HUDEP-2 (cell line): ENCODE measurements around the gene NEO1.
A peak's percentile ranks its signal among the peaks of the same experiment; 100 is the strongest.

Experiments
- DNase-seq, 76 experiments: peaks; one replicate each; lab custom pipeline; 2025; ENCODE audit not compliant: unreplicated experiment in 76 of 76; lab: John Stamatoyannopoulos, UW

Gene NEO1

GRCh38 chr15:73051807-73052652 lies at the start of gene NEO1:
Gene NEO1, plus strand, starts transcription at chr15:73052463. Its CDS starts 213 bp downstream, at chr15:73052676.
- DNase-seq, result peak in 24 of 76 experiments; percentile 6 to 80 (median 44)

GRCh38 chr15:73004462-73004861 lies 47.8 kb upstream of the NEO1 start:
- no peak for DNase-seq

GRCh38 chr15:73005032-73005431 lies 47.2 kb upstream of the NEO1 start:
- DNase-seq, result no peak

- no peak for DNase-seq
These were observed 46.8 kb upstream of the NEO1 start for GRCh38 chr15:73005446-73005845.

DNA sequence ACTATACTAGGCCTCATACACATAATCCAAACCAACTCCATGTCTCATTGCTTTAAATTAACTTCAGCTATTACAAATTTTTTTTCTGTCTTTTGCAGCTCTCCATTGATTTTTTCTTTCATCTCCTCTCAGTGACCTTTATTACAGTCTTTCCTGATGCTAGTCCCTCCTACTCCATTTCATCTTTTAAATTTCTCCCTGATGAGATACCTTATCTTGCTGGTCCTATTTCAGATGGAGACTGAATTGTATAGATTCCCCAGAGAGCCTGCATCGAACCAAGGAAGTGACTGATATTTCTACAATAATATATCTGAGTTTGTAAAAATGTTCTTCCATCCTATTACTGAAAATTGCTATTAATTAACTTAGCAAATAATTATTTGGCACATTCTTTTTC lies 45.7 kb upstream of the NEO1 start:
- no peak for DNase-seq

DNA sequence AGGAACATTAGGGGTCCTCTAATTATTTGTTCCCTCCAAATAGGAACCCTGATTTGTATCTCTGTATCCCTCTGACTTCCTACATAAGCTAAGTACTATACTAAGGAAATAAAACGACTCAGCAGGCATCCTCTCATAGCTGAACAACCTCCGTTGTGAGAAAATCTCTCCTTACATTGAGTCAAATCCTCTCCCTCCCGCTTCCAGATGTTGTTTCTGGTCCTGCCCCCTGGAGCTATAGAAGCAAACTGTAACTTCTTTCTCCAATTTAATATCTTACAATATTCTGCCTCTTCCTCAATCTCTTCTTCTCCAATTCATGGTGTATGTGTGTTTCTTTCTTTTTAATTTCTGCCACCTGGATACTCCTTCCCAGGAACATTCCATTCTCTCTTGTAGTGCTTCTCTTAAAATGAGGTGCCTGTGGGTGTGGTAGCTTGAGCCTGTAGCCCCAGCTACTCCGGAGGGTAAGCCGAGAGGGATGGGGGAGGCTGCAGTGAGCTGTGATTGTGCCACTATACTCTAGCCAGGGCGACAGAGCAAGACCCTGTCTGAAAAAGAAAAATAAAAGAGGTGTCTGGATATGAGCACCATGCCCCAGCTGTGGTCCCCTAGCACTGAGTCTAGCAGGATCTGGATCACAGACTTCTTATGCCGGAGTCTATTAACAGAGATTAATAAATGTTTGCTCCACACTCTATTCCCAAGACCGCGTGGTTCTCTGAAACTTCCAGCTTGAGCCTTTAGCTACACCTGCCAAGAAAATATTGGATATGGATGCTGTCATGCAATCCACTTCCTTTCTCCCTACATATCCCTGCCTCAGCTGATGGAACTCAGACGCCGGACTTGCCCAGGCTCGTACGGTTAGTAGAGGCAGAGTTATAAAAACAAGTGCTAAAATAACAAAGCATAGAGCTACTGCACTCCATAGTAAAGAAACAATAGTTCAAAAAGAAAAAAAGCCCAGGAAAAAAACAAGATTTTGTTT lies 42.9 kb upstream of the NEO1 start:
- DNase-seq, result no peak

DNA sequence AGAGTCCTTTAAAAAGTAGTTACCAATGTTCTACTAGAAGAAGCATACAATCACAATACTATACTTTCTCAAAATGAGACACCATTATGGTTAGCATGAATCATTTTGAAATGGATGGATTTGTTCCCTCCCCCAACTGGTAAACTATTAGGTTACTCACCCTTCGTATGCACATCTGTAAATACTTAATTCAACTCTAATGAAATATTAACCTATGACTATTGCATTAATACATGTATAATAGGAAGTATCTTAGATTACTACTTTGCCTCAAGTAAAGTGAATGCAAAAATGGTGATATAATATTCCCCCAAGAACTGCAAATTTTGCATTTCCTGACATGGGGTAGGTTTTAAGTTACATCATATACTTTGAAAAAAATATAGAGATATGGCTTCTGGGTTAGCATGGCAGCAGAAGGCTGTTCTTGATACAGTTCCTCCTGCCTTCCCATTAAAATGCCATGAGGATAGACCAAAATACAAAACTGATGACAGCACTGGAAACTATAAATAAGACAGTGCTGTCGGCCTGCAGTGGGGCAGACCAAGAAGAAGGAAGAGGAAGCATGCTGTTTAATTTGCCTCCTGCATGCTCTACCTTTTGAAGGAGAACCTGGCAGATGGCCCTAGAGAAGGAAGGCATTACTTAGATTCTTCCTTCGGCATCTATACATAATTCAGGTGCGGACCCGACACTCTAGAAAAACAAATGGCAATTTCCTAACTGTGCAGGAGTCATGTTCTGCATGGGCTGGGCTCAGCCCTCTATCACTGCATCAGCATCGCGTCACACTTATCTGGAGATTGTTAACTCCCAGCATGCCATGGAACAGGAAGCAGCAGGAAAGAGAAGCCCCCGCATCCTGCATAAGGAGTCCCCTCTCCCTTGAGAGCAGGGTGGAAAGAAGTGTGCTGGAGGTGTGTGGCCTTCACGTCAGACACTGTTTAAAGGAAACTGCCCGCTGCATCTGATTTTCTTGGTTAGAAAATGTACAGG lies 41.8 kb upstream of the NEO1 start:
- DNase-seq, result no peak

DNA sequence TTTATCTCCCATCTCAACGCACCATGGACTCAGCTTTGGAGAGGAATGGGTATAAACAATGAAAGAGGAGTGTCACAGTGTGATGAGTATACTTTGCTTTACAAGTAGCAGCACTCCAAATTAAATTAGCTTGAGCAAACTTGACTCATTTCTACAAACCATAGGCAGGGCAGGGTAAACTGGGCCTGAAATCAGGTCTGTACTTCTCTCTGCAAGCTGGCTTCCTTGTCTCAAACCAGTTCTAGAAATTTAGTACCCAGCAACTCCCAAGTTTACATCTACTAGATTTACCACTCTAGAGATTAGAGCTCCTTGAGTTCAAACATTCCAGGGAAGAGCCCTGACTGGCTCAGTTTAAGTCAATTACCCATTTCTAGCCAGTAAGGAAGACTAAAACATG lies 37.4 kb upstream of the NEO1 start:
- no peak for DNase-seq

DNA sequence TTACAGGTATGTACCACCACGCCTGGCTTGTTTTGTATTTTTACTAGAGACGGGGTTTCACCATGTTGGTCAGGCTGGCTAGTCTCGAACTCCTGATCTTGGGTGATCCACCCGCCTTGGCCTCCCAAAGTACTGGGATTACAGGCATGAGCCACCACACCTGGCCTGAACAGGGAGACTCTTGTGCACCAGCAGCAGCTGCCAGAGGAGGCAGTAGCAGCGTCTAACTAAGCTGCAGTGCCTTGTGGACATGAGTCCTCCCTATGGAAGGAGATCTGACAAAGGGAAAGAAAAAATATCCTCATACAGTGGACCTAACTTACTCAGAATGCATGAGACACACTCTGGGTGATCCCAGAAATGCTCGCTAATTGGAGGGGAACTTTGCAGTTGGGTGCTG lies 36.8 kb upstream of the NEO1 start:
- DNase-seq, result no peak

GRCh38 chr15:73017987-73018386 lies 34.3 kb upstream of the NEO1 start:
- DNase-seq, result no peak

DNA sequence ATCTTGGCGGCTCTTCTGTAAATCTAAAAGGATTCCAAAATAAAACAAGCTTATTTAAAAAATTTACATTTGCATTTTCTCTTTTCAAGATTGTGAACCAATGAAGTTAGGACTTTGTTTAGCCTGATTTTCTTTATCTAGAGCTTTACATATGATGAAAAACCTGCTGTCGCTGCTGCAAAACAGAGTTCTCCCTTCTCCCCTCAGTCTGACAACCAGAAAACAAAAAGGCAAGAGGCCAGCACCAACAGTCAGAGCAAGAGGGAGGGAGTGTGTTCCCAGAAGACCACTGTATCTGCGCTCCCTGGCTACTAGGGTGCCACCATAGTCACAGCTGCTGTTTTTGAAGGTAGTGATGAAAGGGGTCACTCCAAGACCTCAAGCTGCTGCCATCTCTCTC lies 33.1 kb upstream of the NEO1 start:
- no peak for DNase-seq

GRCh38 chr15:73019601-73020146 lies 32.6 kb upstream of the NEO1 start:
- peak in 12 of 76 experiments; percentile 3 to 65 (median 44) for DNase-seq

DNA sequence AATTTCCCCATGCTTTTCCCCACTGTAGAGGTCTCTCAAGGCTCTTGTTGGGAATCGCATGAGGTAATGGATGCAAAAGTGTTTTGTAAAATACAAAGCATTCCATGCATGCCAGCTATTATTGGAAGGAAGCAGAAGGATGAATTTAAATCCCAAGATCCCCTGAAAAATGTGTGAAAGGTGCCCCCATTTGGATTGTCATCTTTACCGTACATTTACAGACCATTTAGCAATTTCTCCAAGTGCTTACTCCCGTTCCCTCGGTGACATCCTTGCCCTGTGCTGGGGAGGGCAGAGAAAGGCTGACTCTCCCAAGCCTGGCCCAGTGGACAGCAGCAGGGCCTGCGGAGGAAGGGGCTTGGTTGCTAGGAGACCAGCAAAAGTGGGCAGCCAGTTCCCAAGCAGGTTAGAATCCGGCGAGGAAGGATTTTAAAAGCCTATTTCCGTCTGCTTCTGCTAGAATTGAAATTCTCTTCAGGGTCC lies 31.1 kb upstream of the NEO1 start:
- DNase-seq, result no peak

DNA sequence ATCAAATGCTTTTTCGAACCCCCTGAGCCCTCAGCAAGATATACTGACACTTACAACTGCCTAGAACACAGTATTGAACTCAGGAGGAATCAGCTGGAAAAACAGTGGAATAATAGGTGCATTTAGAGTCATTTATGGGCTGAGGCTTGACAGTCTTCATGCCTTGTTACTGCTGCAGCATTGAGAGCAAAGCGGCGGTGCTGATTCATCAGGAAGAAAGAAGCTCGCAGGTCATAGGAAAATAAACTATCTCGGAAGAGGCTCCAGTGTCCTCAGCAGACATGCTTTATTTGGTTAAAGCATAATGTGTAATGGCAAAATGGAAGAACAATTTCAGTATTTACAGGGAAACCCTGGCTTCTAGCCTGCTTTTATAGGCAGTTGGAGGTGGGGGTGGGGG lies 30.1 kb upstream of the NEO1 start:
- DNase-seq, result no peak

DNA sequence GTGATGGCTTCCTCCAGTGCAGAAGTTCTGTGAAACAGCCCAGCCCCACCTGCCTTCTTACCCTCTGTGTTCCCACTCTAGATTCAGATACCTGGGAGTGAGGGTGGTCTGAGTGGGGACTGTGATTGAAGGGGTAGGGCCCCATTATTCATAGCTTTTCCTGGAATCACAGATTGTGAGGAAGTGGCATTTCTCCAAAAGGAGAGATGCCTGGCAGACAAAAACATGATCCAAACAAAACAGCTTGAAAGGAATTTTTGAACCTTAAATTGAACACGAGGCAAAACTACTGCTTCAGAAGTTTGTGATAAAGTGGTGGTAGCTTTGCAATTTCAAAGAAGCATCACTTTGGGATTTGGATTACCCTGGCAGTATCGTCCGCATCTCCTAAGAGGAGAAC lies 29.2 kb upstream of the NEO1 start:
- no peak for DNase-seq

- DNase-seq, result no peak
These were observed 28.1 kb upstream of the NEO1 start for GRCh38 chr15:73024168-73024567.

- no peak for DNase-seq
These were observed 25.7 kb upstream of the NEO1 start for GRCh38 chr15:73026511-73027054.

GRCh38 chr15:73028031-73028430 lies 24.2 kb upstream of the NEO1 start:
- no peak for DNase-seq

DNA sequence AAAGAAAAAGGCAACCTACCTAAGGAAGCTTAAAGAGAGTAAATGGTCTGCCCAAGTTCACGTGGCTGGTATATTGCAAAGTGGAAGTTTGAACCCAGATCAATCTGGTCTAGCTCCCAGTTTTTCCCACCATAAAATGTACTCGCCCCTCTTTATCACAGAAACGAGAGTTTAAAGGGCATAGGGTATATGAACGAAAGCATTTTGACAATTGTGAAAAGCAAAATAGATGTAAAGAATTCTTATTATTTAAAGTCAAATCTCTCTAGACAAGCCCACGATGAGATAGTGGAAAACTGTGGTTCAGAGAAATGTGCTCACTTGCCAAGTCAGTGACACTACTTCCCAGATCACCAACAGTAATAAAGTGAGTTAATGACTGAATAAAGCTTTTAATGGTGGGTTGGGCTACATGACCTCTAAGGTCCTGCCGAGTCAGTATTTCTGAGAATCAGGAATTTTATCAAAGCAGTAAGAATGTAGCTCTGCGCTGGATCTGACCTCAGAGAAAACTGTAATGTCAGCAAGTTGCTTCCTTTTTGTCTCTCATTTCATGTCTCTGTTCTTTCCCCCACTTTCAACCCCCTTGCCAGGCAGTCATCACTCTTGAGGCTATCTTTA lies 23.3 kb upstream of the NEO1 start:
- peak in 1 of 76 experiments; percentile 27 for DNase-seq
